GM12891 (cell line): Measurements from ENCODE around the gene EMID1.

Experiments
- POLR2A ChIP-seq: IDR thresholded peaks from 2 replicates; pipeline ENCODE4 v1.6.1; 2011; ENCODE audit warnings: low read depth, low read length, control low read depth
- POLR2AphosphoS5 ChIP-seq: IDR thresholded peaks from 2 replicates; pipeline ENCODE4 v1.6.1; 2011; ENCODE audit warnings: low read depth, low read length, control low read depth
- TAF1 ChIP-seq: IDR thresholded peaks from 2 replicates; pipeline ENCODE4 v1.6.1; 2011; ENCODE audit warnings: low read depth, low read length, control low read depth

DNA sequence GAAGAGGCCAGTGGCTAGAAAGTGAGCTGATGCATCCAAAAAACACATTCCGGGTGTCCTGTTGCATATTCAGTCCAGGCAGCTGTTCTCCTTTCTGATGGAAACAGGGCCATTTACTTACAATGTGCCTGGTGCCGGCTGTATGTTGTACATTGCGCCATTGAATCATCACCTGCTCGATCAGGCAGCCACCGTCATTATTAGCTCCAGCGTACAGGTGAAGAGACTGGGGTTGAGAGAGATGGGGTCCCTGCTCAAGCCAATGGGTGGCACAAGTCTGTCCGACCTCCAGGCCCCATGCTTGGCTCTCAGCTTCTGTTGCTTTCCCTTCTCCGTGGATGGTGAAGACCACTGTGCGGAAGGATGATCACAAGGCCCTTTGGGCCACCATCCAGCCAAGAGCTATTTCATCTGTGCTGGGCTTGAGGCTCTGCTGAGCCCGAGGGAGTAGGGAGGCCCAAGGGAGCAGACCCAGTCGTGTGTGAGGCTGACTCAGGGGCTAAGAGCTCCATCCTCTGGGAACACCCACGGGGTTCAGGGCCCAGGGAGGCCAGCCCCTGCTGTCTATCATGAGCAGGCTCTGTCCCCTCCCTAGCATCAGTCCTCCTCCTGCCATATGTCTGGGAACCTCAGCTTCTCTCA is 20.7 kb upstream of the EMID1 start:
- TF ChIP-seq TAF1 (no peak), POLR2AphosphoS5 (no peak), POLR2A (no peak)
